Smooth muscle cell (in vitro differentiated cells): Measurements from ENCODE around the gene CELSR1. TPM values are rescaled to one million over a fixed set of nuclear protein-coding genes. Genes with fewer than 3 reads are reported as not detected.
"Not testable (repeated sequence)": the region's sequence is repeated elsewhere in the genome, so short reads cannot be mapped to it uniquely, and the experiment has no call there.

Source experiments
- DNase-seq: peaks from one replicate; lab custom pipeline; 2025; ENCODE audit not compliant: unreplicated experiment; lab: John Stamatoyannopoulos, UW
- H2AFZ ChIP-seq: fragments of 200-600 bp; sonication (generic); 2 replicates; pipeline ENCODE4 v1.6.0; 2016; ENCODE audit warnings: antibody characterized with exemption, low read depth, mild to moderate bottlenecking
- H3F3A ChIP-seq: fragments of 200-600 bp; sonication (generic); 2 replicates; pipeline ENCODE4 v1.6.0; 2017; ENCODE audit warnings: antibody characterized with exemption, low read depth
- H3K27ac ChIP-seq: fragments of 200-600 bp; sonication (generic); 2 replicates; pipeline ENCODE4 v1.5.1; 2016; ENCODE audit warnings: low read depth, mild to moderate bottlenecking
- H3K27me3 ChIP-seq: fragments of 200-600 bp; sonication (generic); 2 replicates; pipeline ENCODE4 v1.6.1; 2016; ENCODE audit warnings: low read depth, mild to moderate bottlenecking
- H3K36me3 ChIP-seq: fragments of 200-600 bp; sonication (generic); 2 replicates; pipeline ENCODE4 v1.5.1; 2016; ENCODE audit warnings: low read depth
- H3K4me1 ChIP-seq: fragments of 200-600 bp; sonication (generic); 2 replicates; pipeline ENCODE4 v1.5.1; 2016; ENCODE audit warnings: low read depth
- H3K4me2 ChIP-seq: fragments of 200-600 bp; sonication (generic); 2 replicates; pipeline ENCODE4 v1.6.0; 2016; ENCODE audit warnings: mild to moderate bottlenecking
- H3K4me3 ChIP-seq: fragments of 200-600 bp; sonication (generic); 2 replicates; pipeline ENCODE4 v1.5.1; 2016; ENCODE audit warnings: mild to moderate bottlenecking
- H3K79me2 ChIP-seq: fragments of 200-600 bp; sonication (generic); 2 replicates; pipeline ENCODE4 v1.6.0; 2016; ENCODE audit warnings: low read depth, mild to moderate bottlenecking
- H3K9ac ChIP-seq: fragments of 200-600 bp; sonication (generic); 2 replicates; pipeline ENCODE4 v1.6.0; 2016; ENCODE audit warnings: low read depth
- H3K9me3 ChIP-seq: fragments of 200-600 bp; sonication (generic); replicated peaks from 2 replicates; pipeline ENCODE4 v1.5.1; 2016; ENCODE audit warnings: low read depth
- H4K20me1 ChIP-seq: fragments of 200-600 bp; sonication (generic); 2 replicates; pipeline ENCODE4 v1.6.0; 2016; ENCODE audit warnings: low read depth
- CTCF ChIP-seq: fragments of 200-600 bp; sonication (generic); IDR thresholded peaks from 2 replicates; pipeline ENCODE4 v1.5.1; 2017; ENCODE audit warnings: borderline replicate concordance, mild to moderate bottlenecking, antibody characterized with exemption; ENCODE audit not compliant: insufficient read depth, poor library complexity, severe bottlenecking
- WGBS: methylation state at CpG from one replicate; pipeline ENCODE4 v1.1.7; 2016; ENCODE audit warnings: low lambda C conversion rate; 5-methylcytosine and 5-hydroxymethylcytosine counted together
- polyA plus RNA-seq: library from polyadenylated mRNA; unstranded; fragments of >200 nt; fragmentation: Nextera tagmentation; extraction: Ambion mirVana; gene quantifications from 2 replicates; pipeline ENCODE4 v1.2.1, GENCODE V29; 2016
- total RNA-seq: library from RNA; depleted of rRNA; stranded (reverse); fragments of >200 nt; gene quantifications from 2 replicates; pipeline ENCODE4 v1.2.3, GENCODE V29; 2014

CELSR1 gene
- total and polyA plus RNA-seq, 2 experiments from 2014 or later = 3.6 to 15.2 TPM

GRCh38 chr22:46401370-46401769 lies 136.1 kb downstream of the CELSR1 start:
- H3F3A ChIP-seq = no peaks in the 10 kb centered on the region
- no peaks in the 10 kb centered on the region for H3K9me3 ChIP-seq
- H2AFZ ChIP-seq = no peak overlapping the region
- no peaks in the 10 kb centered on the region for H4K20me1 ChIP-seq
- no peaks in the 10 kb centered on the region for H3K4me1 ChIP-seq
- H3K36me3 ChIP-seq = no peaks in the 10 kb centered on the region
- H3K4me2 ChIP-seq = no peak overlapping the region
- TF ChIP-seq CTCF = no peak
- no peak overlapping the region for H3K9ac ChIP-seq
- H3K27me3 ChIP-seq = no peaks in the 10 kb centered on the region
- no peak overlapping the region for H3K4me3 ChIP-seq
- H3K79me2 ChIP-seq = no peaks in the 10 kb centered on the region
- no peak overlapping the region for H3K27ac ChIP-seq
- no peak for DNase-seq
- 96% methylated on average over 10 of the region's 10 CpGs for WGBS

GRCh38 chr22:46399251-46400024 lies 138.0 kb downstream of the CELSR1 start:
- Histone ChIP-seq H3K9me3 (no peaks in the 10 kb centered on the region), H3K9ac (no peak overlapping the region), H3K27me3 (no peaks in the 10 kb centered on the region), H3K4me1 (no peaks in the 10 kb centered on the region), H3K4me2 (no peak overlapping the region), H4K20me1 (no peaks in the 10 kb centered on the region), H3K79me2 (no peaks in the 10 kb centered on the region), H3K27ac (no peak overlapping the region), H3F3A (no peaks in the 10 kb centered on the region), H3K36me3 (no peaks in the 10 kb centered on the region), H2AFZ (no peak overlapping the region), H3K4me3 (no peak overlapping the region)
- no peak for TF ChIP-seq CTCF
- 92% methylated on average over 16 of the region's 16 CpGs for WGBS
- no peak for DNase-seq

GRCh38 chr22:46397951-46398350 lies 139.5 kb downstream of the CELSR1 start:
- Histone ChIP-seq H3K27me3 (no peaks in the 10 kb centered on the region), H3K36me3 (no peaks in the 10 kb centered on the region), H3K4me1 (no peaks in the 10 kb centered on the region), H2AFZ (no peak overlapping the region), H3K9me3 (no peaks in the 10 kb centered on the region), H3K4me2 (no peak overlapping the region), H3K79me2 (no peaks in the 10 kb centered on the region), H3K4me3 (no peak overlapping the region), H4K20me1 (no peaks in the 10 kb centered on the region), H3K9ac (no peak overlapping the region), H3K27ac (no peak overlapping the region), H3F3A (no peaks in the 10 kb centered on the region)
- WGBS = 91% methylated on average over 12 of the region's 19 CpGs
- no peak for DNase-seq
- no peak for TF ChIP-seq CTCF

- H3K79me2 ChIP-seq = no peaks in the 10 kb centered on the region
- H3K9ac ChIP-seq = no peak overlapping the region
- H2AFZ ChIP-seq = no peak overlapping the region
- DNase-seq = no peak
- H3K4me1 ChIP-seq = no peaks in the 10 kb centered on the region
- H3K27ac ChIP-seq = no peak overlapping the region
- no peak for TF ChIP-seq CTCF
- H3K27me3 ChIP-seq = no peaks in the 10 kb centered on the region
- H3K36me3 ChIP-seq = no peaks in the 10 kb centered on the region
- no peaks in the 10 kb centered on the region for H4K20me1 ChIP-seq
- no peaks in the 10 kb centered on the region for H3K9me3 ChIP-seq
- no peaks in the 10 kb centered on the region for H3F3A ChIP-seq
- WGBS = 95% methylated on average over 18 of the region's 18 CpGs
- no peak overlapping the region for H3K4me2 ChIP-seq
- H3K4me3 ChIP-seq = no peak overlapping the region
These were observed 139.9 kb downstream of the CELSR1 start for GRCh38 chr22:46397514-46397913.

GRCh38 chr22:46397049-46397448 lies 140.4 kb downstream of the CELSR1 start:
- not testable (repeated sequence) for H3F3A ChIP-seq, H3K79me2 ChIP-seq, H2AFZ ChIP-seq, H3K9ac ChIP-seq, H3K4me3 ChIP-seq, H4K20me1 ChIP-seq, H3K27ac ChIP-seq, H3K36me3 ChIP-seq, H3K4me2 ChIP-seq, H3K4me1 ChIP-seq, H3K27me3 ChIP-seq, H3K9me3 ChIP-seq, DNase-seq
- 95% methylated on average over 5 of the region's 5 CpGs for WGBS
